ENCODE results near the gene WDR41. TPM values are rescaled to one million over a fixed set of nuclear protein-coding genes. Genes with fewer than 3 reads are reported as not detected.

WDR41 gene
- total and polyA plus RNA-seq, 9 of the 15 experiments (the other 6 are each of a cell fraction or from before 2014, with no cell fraction given), result 33.6 to 67.2 (median 55.5) TPM

DNA sequence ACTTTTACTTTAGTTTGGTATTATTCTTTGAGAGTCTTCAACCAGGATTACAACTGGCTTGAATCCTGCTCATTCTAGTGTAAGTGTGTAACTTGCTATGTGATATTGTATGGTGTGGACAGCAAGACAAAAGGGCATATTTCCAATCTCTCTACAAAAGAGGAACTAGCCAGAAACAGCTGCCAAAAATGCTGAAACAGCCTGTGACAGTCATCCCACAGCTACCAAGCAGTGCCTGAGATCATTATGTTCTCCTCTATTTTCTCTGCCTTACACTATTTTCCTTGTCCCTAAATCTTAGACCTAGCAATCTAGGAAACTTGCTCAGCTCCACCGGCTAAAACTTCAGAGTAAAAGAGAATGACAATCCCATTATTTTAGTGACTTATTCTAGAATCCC lies 42.8 kb downstream of the WDR41 start:
- peaks cover 32% of the 10 kb centered on the region for H3K36me3 ChIP-seq (ENCODE audit: control insufficient read depth, insufficient read depth, low read length)
- CTCF ChIA-PET (ENCODE audit: low intra/inter-chr PET ratio), result no interaction called here
- no peaks in the 10 kb centered on the region for H3K79me2 ChIP-seq (ENCODE audit: control insufficient read depth, insufficient read depth, low read length)
- H4K20me1 ChIP-seq (replicated peaks; ENCODE audit: control insufficient read depth, insufficient read depth, low read length), result no peaks in the 10 kb centered on the region
- H3K27me3 ChIP-seq (ENCODE audit: control insufficient read depth in 2 of 2, insufficient read depth in 2 of 2, low read length in 2 of 2), result no peaks in the 10 kb centered on the region
- POLR2A ChIA-PET, result interaction anchor here (0.6 to 0.9 kb wide), 3 partner anchors 10 to 34 kb away, joined by 3 read pairs; no protein-coding TSS in a partner anchor
- peak overlapping the region; percentile 59; the same call in 2 of the 3 replicates for H3K27ac ChIP-seq (ENCODE audit: extremely low read depth, low read depth, low read length)
- H3K9me1 ChIP-seq (ENCODE audit: control insufficient read depth, insufficient read depth, low read length), result no peaks in the 10 kb centered on the region
- ATAC-seq (peak; percentile 85), FAIRE-seq (no peak), DNase-seq (ENCODE audit: extremely low read depth in 1 of 4, low spot score in 3 of 4) (peak in 2 of 4 experiments; percentile 12 to 33)
- intact Hi-C loops (cut with micrococcal nuclease), result no loop called here
- H3K4me2 ChIP-seq (ENCODE audit: insufficient read depth, low read length), result no peak overlapping the region
- TF ChIP-seq STAT5A (IDR thresholded peaks at IDR 0.05; ENCODE audit: borderline replicate concordance, low read length) (no peak), HMBOX1 (IDR thresholded peaks at IDR 0.05) (peak; percentile 31), ZSCAN29 (IDR thresholded peaks at IDR 0.05) (no peak), THRAP3 (IDR thresholded peaks at IDR 0.05; ENCODE audit: borderline replicate concordance) (no peak), HBP1 (CRISPR knock-in tag; IDR thresholded peaks at IDR 0.05) (no peak), NFE2 (IDR thresholded peaks at IDR 0.05; ENCODE audit: low read depth) (peak; percentile 27; the same call in 1 of the 2 replicates), TCF3 (CRISPR knock-in tag; IDR thresholded peaks at IDR 0.05) (no peak), ZBTB9 (CRISPR knock-in tag; IDR thresholded peaks at IDR 0.05) (0 out of 2 replicates have a peak, but pooled peaks have one; percentile 1), CCAR2 (IDR thresholded peaks at IDR 0.05; ENCODE audit: low read depth, low read length) (no peak), PBX2 (CRISPR knock-in tag; IDR thresholded peaks at IDR 0.05; ENCODE audit: low read depth) (no peak), PBX2 (tag; conservative IDR thresholded peaks at IDR 0.05; ENCODE audit: low read depth) (peak; percentile 48), HDAC8 (tag; IDR thresholded peaks at IDR 0.05) (no peak), SPI1 (IDR thresholded peaks at IDR 0.05; ENCODE audit: borderline replicate concordance, low read depth, low read length) (peak; percentile 84), ADNP (tag; IDR thresholded peaks at IDR 0.05) (no peak), CHD2 (IDR thresholded peaks at IDR 0.05; ENCODE audit: low read depth, low read length) (no peak)
- no TSS peak for BruUV-seq (replicated peaks)
- no peak overlapping the region; the same call in 1 of the 2 replicates for H2AFZ ChIP-seq (ENCODE audit: low read depth, low read length)
- in situ Hi-C loops (cut with MboI), result no loop called here
- H3K4me1 ChIP-seq (replicated peaks in 1 of 2; ENCODE audit: control insufficient read depth in 2 of 2, insufficient read depth in 2 of 2, low read length in 2 of 2), result peaks cover 9 to 20% of the 10 kb centered on the region in 2 experiments
- H3K9ac ChIP-seq (ENCODE audit: insufficient read depth in 1 of 2, low read depth in 2 of 2, low read length in 2 of 2), result no peak overlapping the region
- WGBS (ENCODE audit: insufficient coverage, low coverage, missing lambda C conversion rate), result 50% methylated on average over 1 of the region's 1 CpG
- H3K9me3 ChIP-seq (replicated peaks; ENCODE audit: control insufficient read depth, insufficient read depth, low read depth, low read length), result no peaks in the 10 kb centered on the region
- H3K4me3 ChIP-seq, result no peak overlapping the region

Data from K562 (cell line).